Liver (tissue), 9 donors: ENCODE results near the gene DNPH1. TPM values are rescaled to one million over a fixed set of nuclear protein-coding genes. Genes with fewer than 3 reads are reported as not detected.

ENCODE experiments used
- DNase-seq: peaks from one replicate; pipeline ENCODE4 v3.0.0-alpha.2; 2017; ENCODE audit warnings: low spot score
- H3K27ac ChIP-seq, 2 donors: one replicate each; pipeline ENCODE4 v1.7.0; 2013; ENCODE audit warnings: inconsistent platforms in 2 of 2, low read length in 2 of 2, control low read depth in 1 of 2, low read depth in 1 of 2, mild to moderate bottlenecking in 1 of 2
- H3K27me3 ChIP-seq, 4 donors: one replicate each; pipeline versions ENCODE4 v1.6.1 to v1.7.0; 2013; ENCODE audit warnings: low read length in 3 of 4, inconsistent platforms in 1 of 4, mild to moderate bottlenecking in 1 of 4, moderate library complexity in 1 of 4; ENCODE audit not compliant: control insufficient read depth in 4 of 4, insufficient read depth in 4 of 4
- H3K36me3 ChIP-seq, 4 donors: one replicate each; pipeline versions ENCODE4 v1.6.1 to v1.7.0; 2013; ENCODE audit warnings: low read length in 3 of 4, mild to moderate bottlenecking in 3 of 4, low read depth in 1 of 4, moderate library complexity in 1 of 4; ENCODE audit not compliant: control insufficient read depth in 4 of 4, insufficient read depth in 3 of 4
- H3K4me1 ChIP-seq, 4 donors: one replicate each; pipeline versions ENCODE4 v1.6.1 to v1.7.0; 2013; ENCODE audit warnings: low read length in 3 of 4, mild to moderate bottlenecking in 3 of 4, moderate library complexity in 1 of 4; ENCODE audit not compliant: control insufficient read depth in 4 of 4, insufficient read depth in 4 of 4
- H3K4me3 ChIP-seq, 3 donors: one replicate each; pipeline versions ENCODE4 v1.6.1 to v1.7.0; 2013; ENCODE audit warnings: low read length in 3 of 3, control low read depth in 1 of 3, low read depth in 1 of 3, mild to moderate bottlenecking in 1 of 3
- H3K9ac ChIP-seq, 2 donors: one replicate each; pipeline ENCODE4 v1.7.0; 2013; ENCODE audit warnings: low read length in 2 of 2, mild to moderate bottlenecking in 2 of 2, moderate library complexity in 2 of 2, control low read depth in 1 of 2, low read depth in 1 of 2
- H3K9me3 ChIP-seq, 4 donors: one replicate each; pipeline versions ENCODE4 v1.6.1 to v1.7.0; 2013; ENCODE audit warnings: low read length in 3 of 4; ENCODE audit not compliant: control insufficient read depth in 4 of 4
- EGR1 ChIP-seq, 2 donors: IDR thresholded peaks; 2 replicates each; pipeline ENCODE4 v1.6.1; 2016 to 2018; ENCODE audit warnings: antibody characterized with exemption in 2 of 2, low read depth in 2 of 2
- FOXA1 ChIP-seq: IDR thresholded peaks from 2 replicates; pipeline ENCODE4 v1.6.1; 2016; ENCODE audit warnings: antibody characterized with exemption
- FOXA2 ChIP-seq: IDR thresholded peaks from 2 replicates; pipeline ENCODE4 v1.6.1; 2016; ENCODE audit warnings: antibody characterized with exemption
- GABPA ChIP-seq, 2 donors: IDR thresholded peaks in 1 of 2; conservative IDR thresholded peaks in 1 of 2; 2 replicates each; pipeline ENCODE4 v1.6.1; 2016; ENCODE audit warnings: antibody characterized with exemption in 2 of 2, mild to moderate bottlenecking in 1 of 2, moderate library complexity in 1 of 2
- HNF4A ChIP-seq, 2 donors: conservative IDR thresholded peaks; 2 replicates each; pipeline ENCODE4 v1.6.1; 2016; ENCODE audit warnings: antibody characterized with exemption in 2 of 2, mild to moderate bottlenecking in 2 of 2
- HNF4G ChIP-seq: IDR thresholded peaks from 2 replicates; pipeline ENCODE4 v1.6.1; 2016; ENCODE audit warnings: antibody characterized with exemption
- NR2F2 ChIP-seq: IDR thresholded peaks from 2 replicates; pipeline ENCODE4 v1.6.1; 2016; ENCODE audit warnings: antibody characterized with exemption
- RAD21 ChIP-seq, 2 donors: IDR thresholded peaks; 2 replicates each; pipeline ENCODE4 v1.6.1; 2016; ENCODE audit warnings: antibody characterized with exemption in 2 of 2, mild to moderate bottlenecking in 2 of 2
- RXRA ChIP-seq, 2 donors: IDR thresholded peaks; 2 replicates each; pipeline ENCODE4 v1.6.1; 2017 to 2018; ENCODE audit warnings: antibody characterized with exemption in 2 of 2, mild to moderate bottlenecking in 1 of 2
- SP1 ChIP-seq: IDR thresholded peaks from 2 replicates; pipeline ENCODE4 v1.6.1; 2018; ENCODE audit warnings: antibody characterized with exemption, mild to moderate bottlenecking
- TAF1 ChIP-seq: conservative IDR thresholded peaks from 2 replicates; pipeline ENCODE4 v1.6.1; 2016; ENCODE audit warnings: antibody characterized with exemption, mild to moderate bottlenecking
- YY1 ChIP-seq: IDR thresholded peaks from 2 replicates; pipeline ENCODE4 v1.6.1; 2016; ENCODE audit warnings: antibody characterized with exemption, mild to moderate bottlenecking
- WGBS: extraction: QIAGEN DNeasy Blood & Tissue Kit; methylation state at CpG from one replicate; pipeline ENCODE4 v1.1.7; 2013; 5-methylcytosine and 5-hydroxymethylcytosine counted together
- polyA plus RNA-seq, 2 donors: library from polyadenylated mRNA; stranded (reverse) in 1 of 2; unstranded in 1 of 2; fragments of 200-250 nt in 1 of 2; fragments of >200 nt in 1 of 2; fragmentation: Nextera tagmentation in 1 of 2; extraction: Ambion mirVana in 1 of 2; gene quantifications; one replicate each; pipeline versions ENCODE4 v1.2.1 to v1.2.3, GENCODE V29; 2013 to 2015
- total RNA-seq, 2 donors: library from RNA; depleted of rRNA; stranded (reverse); fragments of >200 nt; gene quantifications; one replicate each; pipeline ENCODE4 v1.2.3, GENCODE V29; 2014
- TF ChIP-seq, protein P1 (sequence below): IDR thresholded peaks from 2 replicates; pipeline ENCODE4 v1.6.1; 2016; ENCODE audit warnings: antibody characterized with exemption
- TF ChIP-seq, protein P2 (sequence below): IDR thresholded peaks from 2 replicates; pipeline ENCODE4 v1.6.1; 2016; ENCODE audit warnings: antibody characterized with exemption
- TF ChIP-seq, protein P3 (sequence below): IDR thresholded peaks from 2 replicates; pipeline ENCODE4 v1.6.1; 2016; ENCODE audit warnings: antibody characterized with exemption
- TF ChIP-seq, protein P4 (sequence below): fragments of 150-350 bp; IDR thresholded peaks from 2 replicates; pipeline ENCODE4 v1.5.1; 2017; ENCODE audit warnings: improper control_type of control experiment, low read depth, low read length; ENCODE audit not compliant: missing input control
- TF ChIP-seq, protein P5 (sequence below): IDR thresholded peaks from 2 replicates; pipeline ENCODE4 v1.6.1; 2016; ENCODE audit warnings: antibody characterized with exemption, mild to moderate bottlenecking
- donor health status: healthy.
- donor health status: healthy.
- donor health status: healthy.
- donor health status: healthy.
- donor health status: healthy.

DNPH1 gene
- total and polyA plus RNA-seq, 4 donors, result 53.2 to 195 (median 103) TPM

DNA sequence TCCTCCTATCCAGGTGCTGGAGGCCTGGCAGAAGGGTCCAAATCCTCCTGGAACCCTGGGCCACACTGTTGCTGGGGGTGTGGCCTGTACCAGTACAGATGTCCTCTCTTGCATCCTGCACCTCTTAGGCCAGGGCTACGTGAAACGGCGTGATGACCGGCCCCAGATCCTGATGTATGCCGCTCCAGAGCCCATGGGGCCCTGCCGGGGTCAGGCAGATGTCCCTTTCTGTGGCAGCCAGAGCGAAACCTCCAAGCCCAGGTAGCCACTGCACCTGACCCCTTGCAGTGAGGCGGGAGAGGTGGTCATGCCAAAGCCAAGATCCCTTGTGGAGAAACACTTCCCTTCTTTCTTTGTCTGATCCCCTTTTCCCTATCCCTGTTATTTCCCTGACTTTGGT lies 14.2 kb downstream of the DNPH1 start (continued):
- TF ChIP-seq NR2F2 (no peak), TAF1 (no peak), SP1 (no peak)
- TF ChIP-seq, protein P1, sequence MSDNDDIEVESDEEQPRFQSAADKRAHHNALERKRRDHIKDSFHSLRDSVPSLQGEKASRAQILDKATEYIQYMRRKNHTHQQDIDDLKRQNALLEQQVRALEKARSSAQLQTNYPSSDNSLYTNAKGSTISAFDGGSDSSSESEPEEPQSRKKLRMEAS, result no peak

DNA sequence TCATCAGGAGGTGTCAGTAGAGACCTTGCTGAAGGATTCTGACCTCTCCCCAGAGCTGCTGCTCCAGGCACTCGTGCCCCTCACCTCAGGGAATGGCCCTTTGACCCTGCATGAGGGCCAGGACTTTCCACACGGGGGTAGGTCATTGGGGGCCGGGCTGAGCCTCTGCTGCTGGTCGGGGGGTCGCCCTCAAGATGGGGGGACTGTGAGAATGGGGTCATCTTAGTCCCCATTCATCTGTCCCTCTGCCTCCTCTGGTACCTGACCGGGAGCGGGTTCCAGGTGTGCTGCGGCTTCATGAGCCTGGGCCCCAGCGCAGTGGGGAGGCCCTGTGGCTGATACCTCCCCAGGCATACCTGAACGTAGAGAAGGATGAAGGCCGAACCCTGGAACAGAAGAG lies 15.8 kb downstream of the DNPH1 start:
- H3K9ac ChIP-seq, result no peak overlapping the region
- peaks cover 2 to 23% (median 6%) of the 10 kb centered on the region in 4 donors for H3K36me3 ChIP-seq
- H3K27me3 ChIP-seq, result no peaks in the 10 kb centered on the region
- no peak for TF ChIP-seq NR2F2
- TF ChIP-seq EGR1 (IDR thresholded peaks at IDR 0.05; ENCODE audit: low read depth in 2 of 2), result no peak
- no peak for TF ChIP-seq HNF4G
- TF ChIP-seq, protein P2, sequence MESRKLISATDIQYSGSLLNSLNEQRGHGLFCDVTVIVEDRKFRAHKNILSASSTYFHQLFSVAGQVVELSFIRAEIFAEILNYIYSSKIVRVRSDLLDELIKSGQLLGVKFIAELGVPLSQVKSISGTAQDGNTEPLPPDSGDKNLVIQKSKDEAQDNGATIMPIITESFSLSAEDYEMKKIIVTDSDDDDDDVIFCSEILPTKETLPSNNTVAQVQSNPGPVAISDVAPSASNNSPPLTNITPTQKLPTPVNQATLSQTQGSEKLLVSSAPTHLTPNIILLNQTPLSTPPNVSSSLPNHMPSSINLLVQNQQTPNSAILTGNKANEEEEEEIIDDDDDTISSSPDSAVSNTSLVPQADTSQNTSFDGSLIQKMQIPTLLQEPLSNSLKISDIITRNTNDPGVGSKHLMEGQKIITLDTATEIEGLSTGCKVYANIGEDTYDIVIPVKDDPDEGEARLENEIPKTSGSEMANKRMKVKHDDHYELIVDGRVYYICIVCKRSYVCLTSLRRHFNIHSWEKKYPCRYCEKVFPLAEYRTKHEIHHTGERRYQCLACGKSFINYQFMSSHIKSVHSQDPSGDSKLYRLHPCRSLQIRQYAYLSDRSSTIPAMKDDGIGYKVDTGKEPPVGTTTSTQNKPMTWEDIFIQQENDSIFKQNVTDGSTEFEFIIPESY, result no peak
- TF ChIP-seq GABPA (IDR thresholded peaks at IDR 0.05 in 1 of 2, conservative IDR thresholded peaks at IDR 0.05 in 1 of 2), result no peak
- no peak for TF ChIP-seq RAD21 (IDR thresholded peaks at IDR 0.05)
- TF ChIP-seq, protein P3, sequence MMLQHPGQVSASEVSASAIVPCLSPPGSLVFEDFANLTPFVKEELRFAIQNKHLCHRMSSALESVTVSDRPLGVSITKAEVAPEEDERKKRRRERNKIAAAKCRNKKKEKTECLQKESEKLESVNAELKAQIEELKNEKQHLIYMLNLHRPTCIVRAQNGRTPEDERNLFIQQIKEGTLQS, result no peak
- no peak for TF ChIP-seq HNF4A (conservative IDR thresholded peaks at IDR 0.05)
- TF ChIP-seq, protein P1, result no peak
- TF ChIP-seq YY1, result no peak
- TF ChIP-seq, protein P4, sequence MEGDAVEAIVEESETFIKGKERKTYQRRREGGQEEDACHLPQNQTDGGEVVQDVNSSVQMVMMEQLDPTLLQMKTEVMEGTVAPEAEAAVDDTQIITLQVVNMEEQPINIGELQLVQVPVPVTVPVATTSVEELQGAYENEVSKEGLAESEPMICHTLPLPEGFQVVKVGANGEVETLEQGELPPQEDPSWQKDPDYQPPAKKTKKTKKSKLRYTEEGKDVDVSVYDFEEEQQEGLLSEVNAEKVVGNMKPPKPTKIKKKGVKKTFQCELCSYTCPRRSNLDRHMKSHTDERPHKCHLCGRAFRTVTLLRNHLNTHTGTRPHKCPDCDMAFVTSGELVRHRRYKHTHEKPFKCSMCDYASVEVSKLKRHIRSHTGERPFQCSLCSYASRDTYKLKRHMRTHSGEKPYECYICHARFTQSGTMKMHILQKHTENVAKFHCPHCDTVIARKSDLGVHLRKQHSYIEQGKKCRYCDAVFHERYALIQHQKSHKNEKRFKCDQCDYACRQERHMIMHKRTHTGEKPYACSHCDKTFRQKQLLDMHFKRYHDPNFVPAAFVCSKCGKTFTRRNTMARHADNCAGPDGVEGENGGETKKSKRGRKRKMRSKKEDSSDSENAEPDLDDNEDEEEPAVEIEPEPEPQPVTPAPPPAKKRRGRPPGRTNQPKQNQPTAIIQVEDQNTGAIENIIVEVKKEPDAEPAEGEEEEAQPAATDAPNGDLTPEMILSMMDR, result no peak
- no peak for TF ChIP-seq FOXA2
- no peak for DNase-seq
- H3K27ac ChIP-seq, result no peak overlapping the region
- H3K4me3 ChIP-seq, result no peak overlapping the region
- WGBS, result 90% methylated on average over 11 of the region's 11 CpGs
- H3K4me1 ChIP-seq, result no peaks in the 10 kb centered on the region
- no peaks in the 10 kb centered on the region for H3K9me3 ChIP-seq

DNA sequence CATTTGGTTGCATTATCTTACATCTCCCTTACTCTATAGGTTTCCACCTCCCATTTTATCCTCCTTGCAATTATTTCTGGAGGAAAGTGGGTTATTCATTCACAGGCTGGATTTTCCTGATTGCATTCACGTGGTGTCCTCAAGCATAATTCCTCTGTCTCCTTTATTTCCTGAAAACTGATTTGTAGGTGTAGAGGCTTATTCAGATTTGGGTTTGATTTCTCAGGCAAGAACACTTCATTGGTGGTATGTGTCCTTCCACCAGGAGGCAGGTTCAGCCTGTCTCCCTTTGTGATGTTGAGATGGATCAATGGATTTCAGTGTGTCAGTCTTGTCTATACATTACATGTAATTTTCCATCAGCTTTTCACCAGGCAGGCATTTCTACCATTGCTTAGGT lies 17.3 kb downstream of the DNPH1 start:
- Histone ChIP-seq H3K36me3 (peaks cover 0 to 20% (median 4%) of the 10 kb centered on the region in 4 donors), H3K9me3 (no peaks in the 10 kb centered on the region), H3K4me1 (no peaks in the 10 kb centered on the region), H3K9ac (no peak overlapping the region), H3K27ac (no peak overlapping the region), H3K27me3 (no peaks in the 10 kb centered on the region), H3K4me3 (no peak overlapping the region)
- 76% methylated on average over 1 of the region's 1 CpG for WGBS
- no peak for DNase-seq
- TF ChIP-seq YY1 (no peak), HNF4G (no peak), FOXA1 (no peak), FOXA2 (no peak), EGR1 (IDR thresholded peaks at IDR 0.05; ENCODE audit: low read depth in 2 of 2) (no peak), TAF1 (no peak), NR2F2 (no peak), RAD21 (IDR thresholded peaks at IDR 0.05) (no peak), RXRA (IDR thresholded peaks at IDR 0.05) (no peak), SP1 (no peak)
- TF ChIP-seq, protein P1, result no peak
- TF ChIP-seq, protein P5, sequence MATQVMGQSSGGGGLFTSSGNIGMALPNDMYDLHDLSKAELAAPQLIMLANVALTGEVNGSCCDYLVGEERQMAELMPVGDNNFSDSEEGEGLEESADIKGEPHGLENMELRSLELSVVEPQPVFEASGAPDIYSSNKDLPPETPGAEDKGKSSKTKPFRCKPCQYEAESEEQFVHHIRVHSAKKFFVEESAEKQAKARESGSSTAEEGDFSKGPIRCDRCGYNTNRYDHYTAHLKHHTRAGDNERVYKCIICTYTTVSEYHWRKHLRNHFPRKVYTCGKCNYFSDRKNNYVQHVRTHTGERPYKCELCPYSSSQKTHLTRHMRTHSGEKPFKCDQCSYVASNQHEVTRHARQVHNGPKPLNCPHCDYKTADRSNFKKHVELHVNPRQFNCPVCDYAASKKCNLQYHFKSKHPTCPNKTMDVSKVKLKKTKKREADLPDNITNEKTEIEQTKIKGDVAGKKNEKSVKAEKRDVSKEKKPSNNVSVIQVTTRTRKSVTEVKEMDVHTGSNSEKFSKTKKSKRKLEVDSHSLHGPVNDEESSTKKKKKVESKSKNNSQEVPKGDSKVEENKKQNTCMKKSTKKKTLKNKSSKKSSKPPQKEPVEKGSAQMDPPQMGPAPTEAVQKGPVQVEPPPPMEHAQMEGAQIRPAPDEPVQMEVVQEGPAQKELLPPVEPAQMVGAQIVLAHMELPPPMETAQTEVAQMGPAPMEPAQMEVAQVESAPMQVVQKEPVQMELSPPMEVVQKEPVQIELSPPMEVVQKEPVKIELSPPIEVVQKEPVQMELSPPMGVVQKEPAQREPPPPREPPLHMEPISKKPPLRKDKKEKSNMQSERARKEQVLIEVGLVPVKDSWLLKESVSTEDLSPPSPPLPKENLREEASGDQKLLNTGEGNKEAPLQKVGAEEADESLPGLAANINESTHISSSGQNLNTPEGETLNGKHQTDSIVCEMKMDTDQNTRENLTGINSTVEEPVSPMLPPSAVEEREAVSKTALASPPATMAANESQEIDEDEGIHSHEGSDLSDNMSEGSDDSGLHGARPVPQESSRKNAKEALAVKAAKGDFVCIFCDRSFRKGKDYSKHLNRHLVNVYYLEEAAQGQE, result no peak
